ENCODE measurements around the gene ACTR2. TPM values are rescaled to one million over a fixed set of nuclear protein-coding genes. Genes with fewer than 3 reads are reported as not detected.

ACTR2 gene
- polyA plus RNA-seq, 1 donor from 2014 or later: 118 TPM

- Histone ChIP-seq H3F3A (ENCODE audit: insufficient read depth, low read length, poor library complexity, severe bottlenecking) (no peaks in the 10 kb centered on the region), H2AFZ (ENCODE audit: low read depth, low read length) (no peak overlapping the region), H3K9ac (ENCODE audit: low read length) (no peak overlapping the region), H4K20me1 (ENCODE audit: insufficient read depth) (no peaks in the 10 kb centered on the region), H3K4me3 (ENCODE audit: low read length) (no peak overlapping the region), H3K9me3 (ENCODE audit: low read length) (no peaks in the 10 kb centered on the region), H3K79me2 (replicated peaks; ENCODE audit: insufficient read depth, low read length) (no peaks in the 10 kb centered on the region), H3K4me2 (ENCODE audit: low read length) (no peak overlapping the region), H3K27ac (ENCODE audit: low read length) (no peak overlapping the region), H3K9me2 (ENCODE audit: insufficient read depth, low read length) (no peaks in the 10 kb centered on the region), H3K27me3 (ENCODE audit: insufficient read depth, low read depth, low read length) (no peaks in the 10 kb centered on the region), H3K36me3 (ENCODE audit: insufficient read depth, low read length) (no peaks in the 10 kb centered on the region)
- no peak for TF ChIP-seq RAD21 (conservative IDR thresholded peaks at IDR 0.05)
- no peak for TF ChIP-seq SMC3 (conservative IDR thresholded peaks at IDR 0.05; ENCODE audit: poor library complexity)
- no peak for TF ChIP-seq MXI1 (conservative IDR thresholded peaks at IDR 0.05; ENCODE audit: poor library complexity, severe bottlenecking)
- no peak for TF ChIP-seq POLR2AphosphoS5 (IDR thresholded peaks at IDR 0.05)
- no peak for TF ChIP-seq TAF1 (IDR thresholded peaks at IDR 0.05; ENCODE audit: low read depth)
- TF ChIP-seq CTCF (IDR thresholded peaks at IDR 0.05; ENCODE audit: poor library complexity, severe bottlenecking): no peak
- TF ChIP-seq EP300 (conservative IDR thresholded peaks at IDR 0.05; ENCODE audit: poor library complexity, severe bottlenecking): no peak
- no peak for TF ChIP-seq EZH2 (IDR thresholded peaks at IDR 0.05; ENCODE audit: borderline replicate concordance, insufficient read depth, low read length, poor library complexity, severe bottlenecking)
- no peak for TF ChIP-seq REST (IDR thresholded peaks at IDR 0.05; ENCODE audit: borderline replicate concordance)
Observed at GRCh38 chr2:65278531-65278981, 50.9 kb downstream of the ACTR2 start.

- H3K36me3 ChIP-seq (ENCODE audit: insufficient read depth, low read length): no peaks in the 10 kb centered on the region
- no peaks in the 10 kb centered on the region for H3K9me2 ChIP-seq (ENCODE audit: insufficient read depth, low read length)
- H3K4me2 ChIP-seq (ENCODE audit: low read length): no peak overlapping the region
- no peaks in the 10 kb centered on the region for H3K79me2 ChIP-seq (replicated peaks; ENCODE audit: insufficient read depth, low read length)
- TF ChIP-seq RAD21 (conservative IDR thresholded peaks at IDR 0.05): no peak
- no peaks in the 10 kb centered on the region for H4K20me1 ChIP-seq (ENCODE audit: insufficient read depth)
- H3K4me3 ChIP-seq (ENCODE audit: low read length): no peak overlapping the region
- H3K27me3 ChIP-seq (ENCODE audit: insufficient read depth, low read depth, low read length): no peaks in the 10 kb centered on the region
- H2AFZ ChIP-seq (ENCODE audit: low read depth, low read length): no peak overlapping the region
- H3F3A ChIP-seq (ENCODE audit: insufficient read depth, low read length, poor library complexity, severe bottlenecking): no peaks in the 10 kb centered on the region
- H3K9me3 ChIP-seq (ENCODE audit: low read length): no peaks in the 10 kb centered on the region
- H3K27ac ChIP-seq (ENCODE audit: low read length): no peak overlapping the region
- H3K9ac ChIP-seq (ENCODE audit: low read length): no peak overlapping the region
Observed at GRCh38 chr2:65279756-65280155, 52.1 kb downstream of the ACTR2 start.
